ENCODE data around the gene BLTP3A. TPM values are rescaled to one million over a fixed set of nuclear protein-coding genes. Genes with fewer than 3 reads are reported as not detected.
"Not testable (repeated sequence)": the region's sequence is repeated elsewhere in the genome, so short reads cannot be mapped to it uniquely, and the experiment has no call there.

The BLTP3A gene
- total RNA-seq (2014; rRNA removed; shearing (Covaris generic)), result 9.3 and 9.4 TPM in 2 replicates

- DNase-seq (ENCODE audit: low spot score), result peak; percentile 84
These were observed at the start of gene BLTP3A for GRCh38 chr6:34791701-34792604. Gene BLTP3A (plus strand): TSS chr6:34792083. CDS start chr6:34792251, 168 bp downstream.

- no peak for DNase-seq (ENCODE audit: low spot score)
These were observed 49.8 kb upstream of the BLTP3A start for GRCh38 chr6:34742094-34742493.

GRCh38 chr6:34743625-34744293 lies 48.1 kb upstream of the BLTP3A start:
- no peak for DNase-seq (ENCODE audit: low spot score)

- DNase-seq (ENCODE audit: low spot score), result not testable (repeated sequence)
These were observed 47.6 kb upstream of the BLTP3A start for GRCh38 chr6:34744294-34744647.

GRCh38 chr6:34745277-34746103 lies 46.4 kb upstream of the BLTP3A start:
- DNase-seq (ENCODE audit: low spot score), result peak; percentile 98

GRCh38 chr6:34746104-34746846 lies 45.6 kb upstream of the BLTP3A start:
- DNase-seq (ENCODE audit: low spot score), result no peak

GRCh38 chr6:34748757-34749156 lies 43.1 kb upstream of the BLTP3A start:
- DNase-seq (ENCODE audit: low spot score), result no peak

- peak; percentile 28 for DNase-seq (ENCODE audit: low spot score)
These were observed 35.4 kb upstream of the BLTP3A start for GRCh38 chr6:34756513-34756856.

- DNase-seq (ENCODE audit: low spot score), result no peak
These were observed 34.1 kb upstream of the BLTP3A start for GRCh38 chr6:34757687-34758274.

GRCh38 chr6:34760108-34760507 lies 31.8 kb upstream of the BLTP3A start:
- no peak for DNase-seq (ENCODE audit: low spot score)

- DNase-seq (ENCODE audit: low spot score), result not testable (repeated sequence)
These were observed 30.2 kb upstream of the BLTP3A start for GRCh38 chr6:34761681-34762080.

- DNase-seq (ENCODE audit: low spot score), result no peak
These were observed 23.7 kb upstream of the BLTP3A start for GRCh38 chr6:34768148-34768547.

- no peak for DNase-seq (ENCODE audit: low spot score)
These were observed 20.2 kb upstream of the BLTP3A start for GRCh38 chr6:34771727-34772126.

- no peak for DNase-seq (ENCODE audit: low spot score)
These were observed 18.9 kb upstream of the BLTP3A start for GRCh38 chr6:34772940-34773339.

GRCh38 chr6:34773916-34774315 lies 18.0 kb upstream of the BLTP3A start:
- DNase-seq (ENCODE audit: low spot score), result no peak

GRCh38 chr6:34774967-34775366 lies 16.9 kb upstream of the BLTP3A start:
- no peak for DNase-seq (ENCODE audit: low spot score)

- not testable (repeated sequence) for DNase-seq (ENCODE audit: low spot score)
These were observed 6.5 kb upstream of the BLTP3A start for GRCh38 chr6:34785375-34785774.

GRCh38 chr6:34787152-34787551 lies 4.7 kb upstream of the BLTP3A start:
- DNase-seq (ENCODE audit: low spot score), result not testable (repeated sequence)

- DNase-seq (ENCODE audit: low spot score), result no peak
These were observed 3.8 kb upstream of the BLTP3A start for GRCh38 chr6:34788111-34788510.

GRCh38 chr6:34791164-34791700 lies 651 bp upstream of the BLTP3A start:
- DNase-seq (ENCODE audit: low spot score), result peak; percentile 59
